Measurements from ENCODE around the gene SRCAP. TPM values are rescaled to one million over a fixed set of nuclear protein-coding genes. Genes with fewer than 3 reads are reported as not detected.

SRCAP gene
- total RNA-seq, 2 experiments from 2014 or later: 57.2 to 64.7 TPM

GRCh38 chr16:30656974-30657865, 41.8 kb upstream of the SRCAP start:
- CTCF ChIA-PET: interaction anchor here (0.6 to 3.7 kb wide), 4 partner anchors 15 to 479 kb away, joined by 3 to 13 read pairs (median 6); no protein-coding TSS in a partner anchor
- Mint-ChIP-seq H3K4me1 (ENCODE audit: low read depth) (peaks cover 41% of the 10 kb centered on the region), H3K36me3 (ENCODE audit: low read depth) (peaks cover 54% of the 10 kb centered on the region), H3K9me3 (no peaks in the 10 kb centered on the region), H3K27me3 (no peaks in the 10 kb centered on the region), H3K4me3 (peak overlapping the region; percentile 76), H3K27ac (peak overlapping the region; percentile 92)
- DNase-seq (no peak), ATAC-seq (no peak)
- POLR2A ChIA-PET: interaction anchor here (0.6 to 1.1 kb wide), 4 partner anchors 8 to 122 kb away, joined by 3 to 4 read pairs (median 3); no protein-coding TSS in a partner anchor
- intact Hi-C loops (cut with micrococcal nuclease): loop anchor here (10.0 kb wide), 1 partner anchor 238 kb away; the partner anchor contains the start of genes BCL7C and CTF1
- TF ChIP-seq CTCF (IDR thresholded peaks at IDR 0.05): no peak

- intact Hi-C loops (cut with micrococcal nuclease): loop anchor here (10.0 kb wide), 1 partner anchor 237 kb away; the partner anchor contains the start of genes BCL7C and CTF1
- peak; percentile 79 for ATAC-seq
- TF ChIP-seq CTCF (IDR thresholded peaks at IDR 0.05): peak; percentile 62
- no peaks in the 10 kb centered on the region for H3K27me3 Mint-ChIP-seq
- H3K4me3 Mint-ChIP-seq: peak within 1 kb of the TSS; percentile 97
- peak; percentile 100 for DNase-seq
- peaks cover 54% of the 10 kb centered on the region for H3K36me3 Mint-ChIP-seq (ENCODE audit: low read depth)
- no peaks in the 10 kb centered on the region for H3K9me3 Mint-ChIP-seq
- peaks cover 41% of the 10 kb centered on the region for H3K4me1 Mint-ChIP-seq (ENCODE audit: low read depth)
- POLR2A ChIA-PET: interaction anchor here (0.6 to 4.1 kb wide), 11 partner anchors 8 to 280 kb away, joined by 3 to 36 read pairs (median 4); partner anchors contain the start of genes PHKG2, PRR14 and SRCAP
- CTCF ChIA-PET: interaction anchor here (0.6 to 4.6 kb wide), 9 partner anchors 16 to 228 kb away, joined by 3 to 67 read pairs (median 4); partner anchors contain the start of gene DCTPP1
- peak within 1 kb of the TSS; percentile 100 for H3K27ac Mint-ChIP-seq
Measured at GRCh38 chr16:30657866-30658730, 40.9 kb upstream of the SRCAP start, which contains the start of gene FBRS. FBRS (plus strand) TSS chr16:30658431; CDS start chr16:30659519, 1,088 bp downstream.

GRCh38 chr16:30658731-30659506, 40.1 kb upstream of the SRCAP start:
- Mint-ChIP-seq H3K27me3 (no peaks in the 10 kb centered on the region), H3K4me1 (ENCODE audit: low read depth) (peaks cover 48% of the 10 kb centered on the region), H3K36me3 (ENCODE audit: low read depth) (peaks cover 60% of the 10 kb centered on the region), H3K9me3 (no peaks in the 10 kb centered on the region), H3K4me3 (peak overlapping the region; percentile 97), H3K27ac (peak overlapping the region; percentile 100)
- DNase-seq (peak; percentile 98), ATAC-seq (peak; percentile 69)
- POLR2A ChIA-PET: interaction anchor here (0.6 to 4.1 kb wide), 16 partner anchors 9 to 300 kb away, joined by 3 to 36 read pairs (median 4); partner anchors contain the start of genes PHKG2, PRR14 and SRCAP
- CTCF ChIA-PET: interaction anchor here (1.2 to 4.6 kb wide), 9 partner anchors 9 to 229 kb away, joined by 3 to 67 read pairs (median 5); partner anchors contain the start of genes DCTPP1 and PRR14
- TF ChIP-seq CTCF (IDR thresholded peaks at IDR 0.05): no peak
- intact Hi-C loops (cut with micrococcal nuclease): loop anchor here (10.0 kb wide), 1 partner anchor 236 kb away; the partner anchor contains the start of genes BCL7C and CTF1

All from activated CD8-positive, alpha-beta T cell treated with anti-CD3 and anti-CD28 coated beads for 36 hours (primary cell).